K562 (cell line): ENCODE data around the gene NUP160. TPM values are rescaled to one million over a fixed set of nuclear protein-coding genes. Genes with fewer than 3 reads are reported as not detected.

Experiments
- CBX1 ChIP-seq: sonication (generic); IDR thresholded peaks from 2 replicates; pipeline ENCODE4 v1.6.1; 2016; ENCODE audit warnings: antibody characterized with exemption, low read depth, mild to moderate bottlenecking
- DACH1 ChIP-seq: fragments of 450-650 bp; IDR thresholded peaks from 2 replicates; pipeline ENCODE4 v1.6.1; 2018; ENCODE audit not compliant: partially characterized antibody
- HINFP ChIP-seq: fragments of 450-650 bp; conservative IDR thresholded peaks from 2 replicates; pipeline ENCODE4 v1.6.1; 2016; ENCODE audit warnings: missing genetic modification characterization, low read depth, mild to moderate bottlenecking, control low read depth, missing compliant biosample characterization
- HIVEP1 ChIP-seq: fragments of 250-450 bp; sonication (Bioruptor Pico); IDR thresholded peaks from 2 replicates; pipeline ENCODE4 v1.4.0; 2020; ENCODE audit warnings: mild to moderate bottlenecking
- KLF1 ChIP-seq: fragments of 450-650 bp; IDR thresholded peaks from 2 replicates; pipeline ENCODE4 v1.6.1; 2016; ENCODE audit warnings: missing genetic modification characterization, missing compliant biosample characterization
- RBFOX2 ChIP-seq: fragments of 200-400 bp; formaldehyde crosslinking; IDR thresholded peaks from 2 replicates; pipeline ENCODE4 v1.6.1; 2017; ENCODE audit warnings: low read depth, mild to moderate bottlenecking, low read length, moderate library complexity
- SNRNP70 ChIP-seq: fragments of 200-400 bp; formaldehyde crosslinking; optimal IDR thresholded peaks from 2 replicates; pipeline ENCODE3; 2017; ENCODE audit warnings: low read depth, low read length
- SRF ChIP-seq, 2 experiments: fragments of 250-450, 450-650 bp in 1 of 2; sonication (Bioruptor Pico) in 1 of 2; sonication (generic) in 1 of 2; formaldehyde crosslinking; IDR thresholded peaks; 2 replicates each; pipeline versions ENCODE4 v1.5.0 to v1.5.1; 2020 to 2022; ENCODE audit warnings: mild to moderate bottlenecking in 1 of 2, missing genetic modification reagents in 1 of 2
- TFE3 ChIP-seq: fragments of 450-650 bp; formaldehyde crosslinking; IDR thresholded peaks from 2 replicates; pipeline ENCODE4 v1.4.0; 2020; ENCODE audit warnings: mild to moderate bottlenecking, mixed read lengths
- TRIM28 ChIP-seq: fragments of 450-650 bp; IDR thresholded peaks from 2 replicates; pipeline ENCODE4 v1.6.1; 2017
- TSHZ1 ChIP-seq: fragments of 250-450 bp; sonication (Bioruptor Pico); IDR thresholded peaks from 2 replicates; pipeline ENCODE4 v1.4.0; 2020; ENCODE audit warnings: mild to moderate bottlenecking, moderate library complexity
- ZNF143 ChIP-seq: sonication (generic); formaldehyde crosslinking; IDR thresholded peaks from 2 replicates; pipeline ENCODE4 v1.9.0; 2022; ENCODE audit warnings: mild to moderate bottlenecking, missing genetic modification reagents
- ZNF318 ChIP-seq, 2 experiments: fragments of 450-650 bp; IDR thresholded peaks; 2 replicates each; pipeline ENCODE4 v1.6.1; 2016; ENCODE audit warnings: mild to moderate bottlenecking in 2 of 2, borderline replicate concordance in 1 of 2, low read depth in 1 of 2, moderate library complexity in 1 of 2
- polyA plus RNA-seq, 8 experiments: library from polyadenylated mRNA; depleted of rRNA in 4 of 8; stranded (reverse) in 5 of 8; unstranded in 3 of 8; fragments of >200 nt; fragmentation: Nextera tagmentation in 2 of 8; fragmentation: Illumina TruSeq in 1 of 8; extraction: Ambion mirVana in 2 of 8; extraction: Trizol in 1 of 8; gene quantifications; 2 replicates each; pipeline versions ENCODE4 v1.2.1 to v1.2.3, GENCODE V29; 2011 to 2014; ENCODE audit warnings: inconsistent platforms in 1 of 8, missing spikeins in 1 of 8
- total RNA-seq, 7 experiments: library from RNA; depleted of rRNA in 6 of 7; stranded (reverse); fragments of >200 nt in 6 of 7; fragmentation: Illumina TruSeq in 2 of 7; extraction: Trizol in 2 of 7; gene quantifications; 2 replicates each; pipeline versions ENCODE4 v1.2.1 to v1.2.3, GENCODE V29; 2011 to 2021; ENCODE audit warnings: low replicate concordance in 1 of 7

Gene NUP160
- total and polyA plus RNA-seq, 9 of the 15 experiments (the other 6 are each of a cell fraction or from before 2014, with no cell fraction given): 41.5 to 112 (median 65.0) TPM

- TF ChIP-seq ZNF318 (IDR thresholded peaks at IDR 0.05; ENCODE audit: borderline replicate concordance in 1 of 2, low read depth in 1 of 2) (no peak), SRF (CRISPR knock-in tag; IDR thresholded peaks at IDR 0.05) (no peak), HIVEP1 (no peak), TFE3 (CRISPR knock-in tag) (no peak), TRIM28 (no peak), SNRNP70 (no peak), KLF1 (no peak), ZNF143 (no peak), RBFOX2 (no peak), CBX1 (no peak), DACH1 (no peak), TSHZ1 (CRISPR knock-in tag) (no peak), HINFP (tag) (no peak)
Observed at GRCh38 chr11:47857892-47858543, 9.9 kb upstream of the NUP160 start (continued).
